Measurements from ENCODE around the gene ALDOC.

The ALDOC gene

GRCh38 chr17:28551421-28552175 is 25.1 kb downstream of the ALDOC start:
- no peak for DNase-seq

GRCh38 chr17:28550858-28551257 is 25.8 kb downstream of the ALDOC start:
- no peak for DNase-seq

GRCh38 chr17:28549236-28550132 is 27.2 kb downstream of the ALDOC start:
- DNase-seq, result no peak

GRCh38 chr17:28548417-28549130 is 28.1 kb downstream of the ALDOC start:
- no peak for DNase-seq

- peak; percentile 62 for DNase-seq
Measured at GRCh38 chr17:28547623-28548416, 28.9 kb downstream of the ALDOC start.

- no peak for DNase-seq
Measured at GRCh38 chr17:28547096-28547622, 29.5 kb downstream of the ALDOC start.

- DNase-seq, result no peak
Measured at GRCh38 chr17:28545787-28546415, 30.8 kb downstream of the ALDOC start.

GRCh38 chr17:28545141-28545503 is 31.6 kb downstream of the ALDOC start:
- no peak for DNase-seq

- no peak for DNase-seq
Measured at GRCh38 chr17:28544402-28545140, 32.1 kb downstream of the ALDOC start.

- no peak for DNase-seq
Measured at GRCh38 chr17:28541439-28541838, 35.3 kb downstream of the ALDOC start.

GRCh38 chr17:28540231-28540630 is 36.5 kb downstream of the ALDOC start:
- DNase-seq, result no peak

- DNase-seq, result no peak
Measured at GRCh38 chr17:28538296-28538895, 38.3 kb downstream of the ALDOC start.

GRCh38 chr17:28537219-28537610 is 39.5 kb downstream of the ALDOC start:
- DNase-seq, result no peak

GRCh38 chr17:28536532-28537218 is 40.0 kb downstream of the ALDOC start:
- DNase-seq, result no peak

- no peak for DNase-seq
Measured at GRCh38 chr17:28534740-28535375, 41.8 kb downstream of the ALDOC start.

- no peak for DNase-seq
Measured at GRCh38 chr17:28533091-28533807, 43.4 kb downstream of the ALDOC start.

- DNase-seq, result no peak
Measured at GRCh38 chr17:28532050-28532960, 44.4 kb downstream of the ALDOC start.

GRCh38 chr17:28530926-28531325 is 45.8 kb downstream of the ALDOC start:
- no peak for DNase-seq
